HEK293 (cell line): ENCODE data around the gene PFDN1.

ENCODE experiments used
- CTCF ChIA-PET: fragments of 350-600 bp; formaldehyde crosslinking; extraction: SDS; loops from one replicate; lab custom pipeline; 2021; ENCODE audit warnings: antibody characterized with exemption; lab: Yijun Ruan, JAX
- POLR2A ChIA-PET: fragments of 300-600 bp; formaldehyde crosslinking; extraction: SDS; loops from one replicate; lab custom pipeline; 2020; ENCODE audit warnings: antibody characterized with exemption, inconsistent platforms; lab: Yijun Ruan, JAX
- H3K27ac ChIP-seq: fragments of 200-500 bp; sonication (Bioruptor generic); 2 replicates; pipeline ENCODE4 v1.5.1; 2014; ENCODE audit warnings: low read depth, low read length, control low read depth, inconsistent platforms; ENCODE audit errors: extremely low read depth
- H3K36me3 ChIP-seq, 2 experiments: fragments of 200-500 bp in 1 of 2; sonication (Bioruptor generic) in 1 of 2; 1 replicate in 1 of 2; 2 replicates in 1 of 2; pipeline ENCODE4 v1.5.1; 2014 to 2017; ENCODE audit warnings: inconsistent platforms in 2 of 2, low read length in 2 of 2; ENCODE audit not compliant: control insufficient read depth in 2 of 2, insufficient read depth in 1 of 2
- H3K4me1 ChIP-seq: fragments of 200-500 bp; sonication (Bioruptor generic); 2 replicates; pipeline ENCODE4 v1.5.1; 2014; ENCODE audit warnings: mild to moderate bottlenecking, low read length, inconsistent platforms; ENCODE audit not compliant: control insufficient read depth, insufficient read depth
- H3K4me3 ChIP-seq: 2 replicates; pipeline ENCODE4 v1.5.1; 2011; ENCODE audit warnings: low read depth, mild to moderate bottlenecking, control low read depth, low read length, moderate library complexity
- H3K9me3 ChIP-seq: fragments of 200-500 bp; sonication (Bioruptor generic); 2 replicates; pipeline ENCODE4 v1.5.1; 2014; ENCODE audit warnings: low read depth, low read length, inconsistent platforms; ENCODE audit not compliant: control insufficient read depth, insufficient read depth
- HOXC10 ChIP-seq: sonication (generic); formaldehyde crosslinking; IDR thresholded peaks from 2 replicates; pipeline ENCODE4 v1.8.1; 2023; ENCODE audit warnings: mild to moderate bottlenecking, missing genetic modification reagents
- SCRT2 ChIP-seq: fragments of 450-650 bp; formaldehyde crosslinking; IDR thresholded peaks from 2 replicates; pipeline ENCODE4 v1.5.1; 2016; ENCODE audit warnings: missing biosample characterization, missing genetic modification characterization
- ZBTB20 ChIP-seq: fragments of 450-650 bp; formaldehyde crosslinking; IDR thresholded peaks from 2 replicates; pipeline ENCODE4 v1.5.1; 2016; ENCODE audit warnings: missing biosample characterization, missing genetic modification characterization
- ZBTB48 ChIP-seq: fragments of 450-650 bp; formaldehyde crosslinking; IDR thresholded peaks from 2 replicates; pipeline ENCODE4 v1.5.1; 2016; ENCODE audit warnings: missing biosample characterization, missing genetic modification characterization
- ZIC2 ChIP-seq: fragments of 450-650 bp; formaldehyde crosslinking; IDR thresholded peaks from 2 replicates; pipeline ENCODE4 v1.5.1; 2016; ENCODE audit warnings: missing biosample characterization, missing genetic modification characterization
- ZNF133 ChIP-seq: fragments of 450-650 bp; formaldehyde crosslinking; IDR thresholded peaks from 2 replicates; pipeline ENCODE4 v1.5.1; 2016; ENCODE audit warnings: missing biosample characterization, missing genetic modification characterization
- ZNF140 ChIP-seq: fragments of 450-650 bp; formaldehyde crosslinking; IDR thresholded peaks from 2 replicates; pipeline ENCODE4 v1.5.1; 2016; ENCODE audit warnings: missing biosample characterization, missing genetic modification characterization
- ZNF211 ChIP-seq: fragments of 450-650 bp; formaldehyde crosslinking; IDR thresholded peaks from 2 replicates; pipeline ENCODE4 v1.5.1; 2016; ENCODE audit warnings: low read depth, missing biosample characterization, missing genetic modification characterization
- ZNF48 ChIP-seq: fragments of 450-650 bp; formaldehyde crosslinking; IDR thresholded peaks from 2 replicates; pipeline ENCODE4 v1.5.1; 2016; ENCODE audit warnings: missing biosample characterization, missing genetic modification characterization
- ZNF501 ChIP-seq: fragments of 450-650 bp; formaldehyde crosslinking; IDR thresholded peaks from 2 replicates; pipeline ENCODE4 v1.5.1; 2016; ENCODE audit warnings: missing biosample characterization, missing genetic modification characterization
- ZNF555 ChIP-seq: fragments of 450-650 bp; formaldehyde crosslinking; conservative IDR thresholded peaks from 2 replicates; pipeline ENCODE4 v1.5.1; 2017; ENCODE audit warnings: missing biosample characterization, mild to moderate bottlenecking, missing genetic modification characterization, inconsistent platforms
- ZNF560 ChIP-seq: fragments of 450-650 bp; formaldehyde crosslinking; IDR thresholded peaks from 2 replicates; pipeline ENCODE4 v1.5.1; 2017; ENCODE audit warnings: missing biosample characterization, missing genetic modification characterization, borderline replicate concordance
- ZNF785 ChIP-seq: fragments of 450-650 bp; formaldehyde crosslinking; IDR thresholded peaks from 2 replicates; pipeline ENCODE4 v1.5.1; 2016; ENCODE audit warnings: missing biosample characterization, missing genetic modification characterization
- ZSCAN16 ChIP-seq: fragments of 450-650 bp; formaldehyde crosslinking; IDR thresholded peaks from 2 replicates; pipeline ENCODE4 v1.5.1; 2016; ENCODE audit warnings: missing biosample characterization, missing genetic modification characterization
- ZSCAN23 ChIP-seq: fragments of 450-650 bp; formaldehyde crosslinking; IDR thresholded peaks from 2 replicates; pipeline ENCODE4 v1.5.1; 2016; ENCODE audit warnings: missing biosample characterization, missing genetic modification characterization
- TF ChIP-seq, protein P1 (sequence below): fragments of 450-650 bp; formaldehyde crosslinking; IDR thresholded peaks from 2 replicates; pipeline ENCODE4 v1.5.1; 2017; ENCODE audit warnings: missing biosample characterization, missing genetic modification characterization
- TF ChIP-seq, protein P2 (sequence below): fragments of 450-650 bp; formaldehyde crosslinking; IDR thresholded peaks from 2 replicates; pipeline ENCODE4 v1.5.0; 2017; ENCODE audit warnings: missing biosample characterization, missing genetic modification characterization, borderline replicate concordance
- TF ChIP-seq, protein P3 (sequence below): fragments of 450-650 bp; formaldehyde crosslinking; IDR thresholded peaks from 2 replicates; pipeline ENCODE4 v1.5.1; 2016; ENCODE audit warnings: missing biosample characterization, missing genetic modification characterization
- TF ChIP-seq, protein P4 (sequence below): fragments of 450-650 bp; formaldehyde crosslinking; IDR thresholded peaks from 2 replicates; pipeline ENCODE4 v1.5.1; 2017; ENCODE audit warnings: missing biosample characterization, missing genetic modification characterization
- TF ChIP-seq, protein P5 (sequence below): fragments of 450-650 bp; formaldehyde crosslinking; IDR thresholded peaks from 2 replicates; pipeline ENCODE4 v1.5.1; 2016; ENCODE audit warnings: missing biosample characterization, missing genetic modification characterization
- TF ChIP-seq, protein P6 (sequence below): fragments of 450-650 bp; formaldehyde crosslinking; IDR thresholded peaks from 2 replicates; pipeline ENCODE4 v1.5.1; 2017; ENCODE audit warnings: missing biosample characterization, mild to moderate bottlenecking, missing genetic modification characterization, moderate library complexity

PFDN1 gene

DNA sequence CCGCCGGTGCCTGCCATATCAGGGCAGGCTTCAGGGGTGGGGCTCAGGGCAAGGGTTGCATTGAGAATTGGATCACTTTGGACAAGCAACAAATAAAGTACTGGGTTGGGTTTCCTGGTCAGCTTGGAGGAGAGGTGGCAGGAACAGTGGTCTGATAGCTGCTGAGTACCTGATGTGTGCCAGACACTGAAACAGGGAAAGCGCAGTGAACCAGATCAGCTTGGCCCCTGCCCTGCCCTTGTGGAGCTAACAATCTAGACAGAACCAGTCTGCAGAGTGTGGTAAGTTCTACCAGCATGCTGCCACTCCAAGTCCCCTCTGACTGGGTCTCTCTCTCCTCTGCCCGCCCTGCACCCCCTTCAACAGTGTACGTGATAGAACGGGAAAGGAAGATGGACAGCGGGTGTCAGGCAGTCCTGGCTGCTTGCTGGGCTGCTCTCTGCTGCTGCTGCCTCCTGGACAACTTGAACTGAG is 74.5 kb downstream of the PFDN1 start:
- Histone ChIP-seq H3K4me1 (no peaks in the 10 kb centered on the region), H3K36me3 (no peaks in the 10 kb centered on the region), H3K9me3 (no peaks in the 10 kb centered on the region), H3K27ac (no peak overlapping the region), H3K4me3 (no peak overlapping the region)
- CTCF ChIA-PET: interaction anchor here (0.6 to 2.7 kb wide), 3 partner anchors 11 to 1479 kb away, joined by 4 to 11 read pairs (median 6); no protein-coding TSS in a partner anchor
- POLR2A ChIA-PET: no interaction called here
- no peak for TF ChIP-seq ZSCAN16 (tag by site-specific recombination)
- no peak for TF ChIP-seq ZIC2 (tag by site-specific recombination)
- no peak for TF ChIP-seq ZNF211 (tag by site-specific recombination)
- TF ChIP-seq, protein P1, sequence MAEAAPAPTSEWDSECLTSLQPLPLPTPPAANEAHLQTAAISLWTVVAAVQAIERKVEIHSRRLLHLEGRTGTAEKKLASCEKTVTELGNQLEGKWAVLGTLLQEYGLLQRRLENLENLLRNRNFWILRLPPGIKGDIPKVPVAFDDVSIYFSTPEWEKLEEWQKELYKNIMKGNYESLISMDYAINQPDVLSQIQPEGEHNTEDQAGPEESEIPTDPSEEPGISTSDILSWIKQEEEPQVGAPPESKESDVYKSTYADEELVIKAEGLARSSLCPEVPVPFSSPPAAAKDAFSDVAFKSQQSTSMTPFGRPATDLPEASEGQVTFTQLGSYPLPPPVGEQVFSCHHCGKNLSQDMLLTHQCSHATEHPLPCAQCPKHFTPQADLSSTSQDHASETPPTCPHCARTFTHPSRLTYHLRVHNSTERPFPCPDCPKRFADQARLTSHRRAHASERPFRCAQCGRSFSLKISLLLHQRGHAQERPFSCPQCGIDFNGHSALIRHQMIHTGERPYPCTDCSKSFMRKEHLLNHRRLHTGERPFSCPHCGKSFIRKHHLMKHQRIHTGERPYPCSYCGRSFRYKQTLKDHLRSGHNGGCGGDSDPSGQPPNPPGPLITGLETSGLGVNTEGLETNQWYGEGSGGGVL (tag by site-specific recombination): no peak
- TF ChIP-seq ZBTB48 (tag by site-specific recombination): no peak
- no peak for TF ChIP-seq HOXC10
- TF ChIP-seq ZNF133: no peak
- TF ChIP-seq, protein P2, sequence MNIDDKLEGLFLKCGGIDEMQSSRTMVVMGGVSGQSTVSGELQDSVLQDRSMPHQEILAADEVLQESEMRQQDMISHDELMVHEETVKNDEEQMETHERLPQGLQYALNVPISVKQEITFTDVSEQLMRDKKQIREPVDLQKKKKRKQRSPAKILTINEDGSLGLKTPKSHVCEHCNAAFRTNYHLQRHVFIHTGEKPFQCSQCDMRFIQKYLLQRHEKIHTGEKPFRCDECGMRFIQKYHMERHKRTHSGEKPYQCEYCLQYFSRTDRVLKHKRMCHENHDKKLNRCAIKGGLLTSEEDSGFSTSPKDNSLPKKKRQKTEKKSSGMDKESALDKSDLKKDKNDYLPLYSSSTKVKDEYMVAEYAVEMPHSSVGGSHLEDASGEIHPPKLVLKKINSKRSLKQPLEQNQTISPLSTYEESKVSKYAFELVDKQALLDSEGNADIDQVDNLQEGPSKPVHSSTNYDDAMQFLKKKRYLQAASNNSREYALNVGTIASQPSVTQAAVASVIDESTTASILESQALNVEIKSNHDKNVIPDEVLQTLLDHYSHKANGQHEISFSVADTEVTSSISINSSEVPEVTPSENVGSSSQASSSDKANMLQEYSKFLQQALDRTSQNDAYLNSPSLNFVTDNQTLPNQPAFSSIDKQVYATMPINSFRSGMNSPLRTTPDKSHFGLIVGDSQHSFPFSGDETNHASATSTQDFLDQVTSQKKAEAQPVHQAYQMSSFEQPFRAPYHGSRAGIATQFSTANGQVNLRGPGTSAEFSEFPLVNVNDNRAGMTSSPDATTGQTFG: no peak
- no peak for TF ChIP-seq ZNF48 (tag by site-specific recombination)
- TF ChIP-seq ZNF785 (tag by site-specific recombination): no peak
- no peak for TF ChIP-seq ZNF501
- TF ChIP-seq ZNF560 (tag by site-specific recombination): no peak
- TF ChIP-seq, protein P3, sequence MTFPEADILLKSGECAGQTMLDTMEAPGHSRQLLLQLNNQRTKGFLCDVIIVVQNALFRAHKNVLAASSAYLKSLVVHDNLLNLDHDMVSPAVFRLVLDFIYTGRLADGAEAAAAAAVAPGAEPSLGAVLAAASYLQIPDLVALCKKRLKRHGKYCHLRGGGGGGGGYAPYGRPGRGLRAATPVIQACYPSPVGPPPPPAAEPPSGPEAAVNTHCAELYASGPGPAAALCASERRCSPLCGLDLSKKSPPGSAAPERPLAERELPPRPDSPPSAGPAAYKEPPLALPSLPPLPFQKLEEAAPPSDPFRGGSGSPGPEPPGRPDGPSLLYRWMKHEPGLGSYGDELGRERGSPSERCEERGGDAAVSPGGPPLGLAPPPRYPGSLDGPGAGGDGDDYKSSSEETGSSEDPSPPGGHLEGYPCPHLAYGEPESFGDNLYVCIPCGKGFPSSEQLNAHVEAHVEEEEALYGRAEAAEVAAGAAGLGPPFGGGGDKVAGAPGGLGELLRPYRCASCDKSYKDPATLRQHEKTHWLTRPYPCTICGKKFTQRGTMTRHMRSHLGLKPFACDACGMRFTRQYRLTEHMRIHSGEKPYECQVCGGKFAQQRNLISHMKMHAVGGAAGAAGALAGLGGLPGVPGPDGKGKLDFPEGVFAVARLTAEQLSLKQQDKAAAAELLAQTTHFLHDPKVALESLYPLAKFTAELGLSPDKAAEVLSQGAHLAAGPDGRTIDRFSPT (tag by site-specific recombination): no peak
- no peak for TF ChIP-seq ZNF140

DNA sequence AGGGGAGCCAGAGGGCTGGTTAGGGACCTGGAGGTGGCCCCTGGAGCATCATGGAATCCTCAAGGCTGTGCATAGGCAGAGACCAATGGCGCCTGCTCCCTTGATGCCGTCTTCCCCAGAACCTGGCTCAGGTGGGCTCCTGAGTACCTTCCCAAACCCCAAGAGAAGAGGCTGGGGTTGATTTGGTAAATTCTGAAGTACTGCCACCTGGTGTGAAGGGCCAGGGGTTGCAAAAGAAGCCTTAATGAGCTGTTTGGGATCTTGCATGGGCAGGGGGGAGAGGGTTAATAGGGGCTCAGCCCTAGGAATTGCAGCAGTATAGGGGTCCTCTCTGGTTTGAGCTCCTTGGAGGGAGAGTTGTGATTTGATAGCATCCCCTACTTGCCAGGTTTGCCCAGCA is 75.9 kb downstream of the PFDN1 start:
- CTCF ChIA-PET: interaction anchor here (0.5 to 2.7 kb wide), 6 partner anchors 13 to 151 kb away, joined by 3 to 11 read pairs (median 4); no protein-coding TSS in a partner anchor
- no peak for TF ChIP-seq ZSCAN23 (tag by site-specific recombination)
- Histone ChIP-seq H3K4me3 (no peak overlapping the region), H3K27ac (no peak overlapping the region), H3K4me1 (no peaks in the 10 kb centered on the region), H3K36me3 (no peaks in the 10 kb centered on the region), H3K9me3 (no peaks in the 10 kb centered on the region)
- POLR2A ChIA-PET: no interaction called here

DNA sequence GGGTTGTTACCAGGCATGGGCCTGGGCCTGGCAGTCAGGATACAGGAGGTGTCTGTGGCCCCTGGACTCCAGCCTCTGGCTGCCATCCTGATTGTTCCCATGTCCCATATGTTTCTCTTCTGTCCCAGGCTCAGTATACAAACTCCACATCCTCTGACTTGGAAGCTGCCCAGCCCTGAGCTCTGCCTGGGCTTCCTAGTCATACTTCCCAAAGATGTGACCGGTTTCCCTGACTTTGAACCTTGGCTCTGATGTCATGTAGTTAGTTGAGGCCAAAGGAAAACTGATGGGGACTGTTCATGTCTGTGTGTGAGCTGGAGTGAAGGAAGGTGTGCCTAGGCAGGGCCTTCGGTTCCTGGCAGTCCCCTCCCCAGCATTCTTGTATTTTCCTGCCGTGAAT is 77.5 kb downstream of the PFDN1 start:
- Histone ChIP-seq H3K4me3 (no peak overlapping the region), H3K36me3 (no peaks in the 10 kb centered on the region), H3K4me1 (peaks cover 5% of the 10 kb centered on the region), H3K9me3 (no peaks in the 10 kb centered on the region), H3K27ac (no peak overlapping the region)
- CTCF ChIA-PET: interaction anchor here (2.6 kb wide), 1 partner anchor 126 kb away, joined by 6 read pairs; no protein-coding TSS in a partner anchor
- POLR2A ChIA-PET: no interaction called here
- no peak for TF ChIP-seq SCRT2 (tag by site-specific recombination)
- TF ChIP-seq, protein P4, sequence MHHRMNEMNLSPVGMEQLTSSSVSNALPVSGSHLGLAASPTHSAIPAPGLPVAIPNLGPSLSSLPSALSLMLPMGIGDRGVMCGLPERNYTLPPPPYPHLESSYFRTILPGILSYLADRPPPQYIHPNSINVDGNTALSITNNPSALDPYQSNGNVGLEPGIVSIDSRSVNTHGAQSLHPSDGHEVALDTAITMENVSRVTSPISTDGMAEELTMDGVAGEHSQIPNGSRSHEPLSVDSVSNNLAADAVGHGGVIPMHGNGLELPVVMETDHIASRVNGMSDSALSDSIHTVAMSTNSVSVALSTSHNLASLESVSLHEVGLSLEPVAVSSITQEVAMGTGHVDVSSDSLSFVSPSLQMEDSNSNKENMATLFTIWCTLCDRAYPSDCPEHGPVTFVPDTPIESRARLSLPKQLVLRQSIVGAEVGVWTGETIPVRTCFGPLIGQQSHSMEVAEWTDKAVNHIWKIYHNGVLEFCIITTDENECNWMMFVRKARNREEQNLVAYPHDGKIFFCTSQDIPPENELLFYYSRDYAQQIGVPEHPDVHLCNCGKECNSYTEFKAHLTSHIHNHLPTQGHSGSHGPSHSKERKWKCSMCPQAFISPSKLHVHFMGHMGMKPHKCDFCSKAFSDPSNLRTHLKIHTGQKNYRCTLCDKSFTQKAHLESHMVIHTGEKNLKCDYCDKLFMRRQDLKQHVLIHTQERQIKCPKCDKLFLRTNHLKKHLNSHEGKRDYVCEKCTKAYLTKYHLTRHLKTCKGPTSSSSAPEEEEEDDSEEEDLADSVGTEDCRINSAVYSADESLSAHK (tag by site-specific recombination): no peak
- TF ChIP-seq ZNF555: no peak
- TF ChIP-seq ZNF48 (tag by site-specific recombination): no peak
- no peak for TF ChIP-seq ZBTB20 (tag by site-specific recombination)
- TF ChIP-seq, protein P5, sequence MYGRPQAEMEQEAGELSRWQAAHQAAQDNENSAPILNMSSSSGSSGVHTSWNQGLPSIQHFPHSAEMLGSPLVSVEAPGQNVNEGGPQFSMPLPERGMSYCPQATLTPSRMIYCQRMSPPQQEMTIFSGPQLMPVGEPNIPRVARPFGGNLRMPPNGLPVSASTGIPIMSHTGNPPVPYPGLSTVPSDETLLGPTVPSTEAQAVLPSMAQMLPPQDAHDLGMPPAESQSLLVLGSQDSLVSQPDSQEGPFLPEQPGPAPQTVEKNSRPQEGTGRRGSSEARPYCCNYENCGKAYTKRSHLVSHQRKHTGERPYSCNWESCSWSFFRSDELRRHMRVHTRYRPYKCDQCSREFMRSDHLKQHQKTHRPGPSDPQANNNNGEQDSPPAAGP (tag by site-specific recombination): no peak
- TF ChIP-seq, protein P6, sequence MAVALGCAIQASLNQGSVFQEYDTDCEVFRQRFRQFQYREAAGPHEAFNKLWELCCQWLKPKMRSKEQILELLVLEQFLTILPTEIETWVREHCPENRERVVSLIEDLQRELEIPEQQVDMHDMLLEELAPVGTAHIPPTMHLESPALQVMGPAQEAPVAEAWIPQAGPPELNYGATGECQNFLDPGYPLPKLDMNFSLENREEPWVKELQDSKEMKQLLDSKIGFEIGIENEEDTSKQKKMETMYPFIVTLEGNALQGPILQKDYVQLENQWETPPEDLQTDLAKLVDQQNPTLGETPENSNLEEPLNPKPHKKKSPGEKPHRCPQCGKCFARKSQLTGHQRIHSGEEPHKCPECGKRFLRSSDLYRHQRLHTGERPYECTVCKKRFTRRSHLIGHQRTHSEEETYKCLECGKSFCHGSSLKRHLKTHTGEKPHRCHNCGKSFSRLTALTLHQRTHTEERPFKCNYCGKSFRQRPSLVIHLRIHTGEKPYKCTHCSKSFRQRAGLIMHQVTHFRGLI: no peak
- no peak for TF ChIP-seq ZNF785 (tag by site-specific recombination)
